ENCODE data around the gene HEATR5A.
A peak's percentile ranks its signal among the peaks of the same experiment; 100 is the strongest.
"Not testable (repeated sequence)": the region's sequence is repeated elsewhere in the genome, so short reads cannot be mapped to it uniquely, and the experiment has no call there.

HEATR5A gene

GRCh38 chr14:31278883-31279282 lies 141.5 kb downstream of the HEATR5A start:
- DNase-seq = no peak

DNA sequence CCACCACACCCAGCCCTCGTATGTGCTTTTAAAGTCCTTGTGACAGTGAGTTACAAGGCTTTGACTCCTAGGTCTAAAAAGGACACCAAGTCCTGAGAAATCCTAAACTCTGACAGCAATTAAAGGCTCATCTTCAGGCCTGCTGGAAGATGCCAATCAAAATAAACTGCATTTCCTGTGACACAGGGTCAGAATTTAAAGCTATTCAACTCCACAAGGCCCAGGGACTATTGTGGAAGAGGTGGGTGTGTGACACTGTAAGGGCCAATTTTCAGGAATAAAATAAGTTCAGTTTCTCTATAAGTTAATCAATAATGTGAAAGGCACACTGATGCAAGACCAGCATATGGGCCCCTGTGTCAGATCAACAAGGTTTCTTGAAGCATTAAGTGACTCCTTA lies 143.3 kb downstream of the HEATR5A start:
- no peak for DNase-seq

DNA sequence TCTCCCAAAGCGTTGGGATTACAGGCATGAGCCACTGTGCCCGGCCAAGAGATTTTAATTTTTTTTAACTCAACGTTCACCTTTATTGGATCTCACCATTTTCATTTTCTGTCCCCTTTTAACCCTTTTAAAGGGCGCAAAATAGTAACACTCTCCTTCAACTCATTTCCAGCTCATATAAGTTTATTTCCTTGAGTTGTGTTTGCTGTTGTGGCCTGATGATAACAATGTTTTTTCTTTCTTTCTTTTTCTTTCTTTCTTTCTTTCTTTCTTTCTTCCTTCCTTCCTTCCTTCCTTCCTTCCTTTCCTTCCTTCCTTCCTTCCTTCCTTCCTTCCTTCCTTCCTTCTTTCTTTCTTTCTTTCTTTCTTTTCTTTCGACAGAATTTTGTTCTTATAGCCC lies 143.9 kb downstream of the HEATR5A start:
- DNase-seq = not testable (repeated sequence)

DNA sequence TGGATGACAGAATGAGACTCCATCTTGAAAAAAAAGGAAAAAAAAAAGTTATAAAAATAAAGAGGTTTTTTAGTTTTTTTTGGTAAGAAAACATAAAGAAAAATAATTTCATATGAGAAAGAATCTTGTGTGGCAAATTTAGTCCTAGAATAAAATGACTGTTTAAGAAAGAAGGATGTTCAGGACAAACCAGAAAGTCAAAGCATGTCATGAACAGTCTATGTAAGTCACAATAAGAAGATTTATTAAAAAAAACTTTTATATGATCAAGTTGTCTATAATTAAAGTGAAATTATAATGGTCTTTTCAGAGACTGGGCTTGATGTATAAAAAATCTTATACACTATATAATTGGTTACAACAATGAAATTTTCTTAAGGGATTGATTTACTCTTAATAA lies 144.6 kb downstream of the HEATR5A start:
- DNase-seq = no peak

GRCh38 chr14:31271648-31272047 lies 148.7 kb downstream of the HEATR5A start:
- DNase-seq = no peak

DNA sequence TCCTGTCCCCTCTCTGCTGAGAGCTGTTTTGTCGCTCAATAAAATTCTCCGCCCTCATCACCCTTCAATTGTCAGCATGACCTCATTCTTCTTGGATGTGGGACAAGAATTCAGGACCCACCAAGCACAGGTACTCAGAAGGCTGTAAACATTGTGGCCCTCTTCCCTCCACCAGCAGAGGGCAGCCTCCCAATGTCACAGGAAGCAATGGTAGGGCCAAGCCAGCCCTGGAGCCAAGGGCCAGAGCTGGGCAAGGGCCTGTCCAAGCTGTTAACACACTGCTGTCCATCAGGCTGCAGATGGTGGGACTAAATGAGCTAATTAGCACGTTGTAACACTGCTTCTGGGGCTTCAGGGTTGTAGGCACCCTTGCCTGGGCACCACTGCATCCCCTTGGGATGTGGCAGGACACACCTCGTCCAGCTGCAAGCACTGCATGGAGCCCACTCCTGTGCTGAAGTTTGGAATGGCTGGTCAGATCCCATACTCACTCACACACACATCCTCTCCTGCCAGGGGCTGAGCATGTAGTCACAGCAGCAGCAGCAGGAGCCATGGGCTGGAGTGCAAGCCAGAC lies 150.1 kb downstream of the HEATR5A start:
- DNase-seq = no peak

DNA sequence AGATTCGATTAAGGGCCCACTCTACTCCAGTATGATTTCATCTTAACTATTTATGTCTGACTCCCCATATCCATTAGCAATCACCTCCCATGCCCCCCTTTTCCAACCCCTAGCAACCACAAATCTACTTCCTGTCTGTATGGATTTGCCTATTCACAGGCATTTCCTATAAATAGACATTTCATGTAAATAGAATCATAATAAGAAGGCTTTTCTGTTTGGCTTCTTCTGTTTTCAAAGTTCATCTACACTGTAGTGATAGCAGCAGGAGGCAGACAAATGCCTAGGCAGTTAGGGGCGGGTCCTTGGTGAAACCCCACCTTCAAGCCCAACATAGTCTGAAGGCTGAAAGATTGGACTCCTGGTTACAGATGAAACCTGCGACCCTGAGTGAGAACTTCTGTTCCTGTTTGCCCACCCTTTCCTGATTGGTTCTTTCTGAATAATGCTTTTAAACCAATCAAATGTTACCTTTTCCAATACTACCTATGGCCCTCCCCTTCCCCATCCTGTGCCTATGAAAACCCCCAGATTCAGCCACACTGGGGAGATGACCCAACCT lies 150.6 kb downstream of the HEATR5A start:
- no peak for DNase-seq

DNA sequence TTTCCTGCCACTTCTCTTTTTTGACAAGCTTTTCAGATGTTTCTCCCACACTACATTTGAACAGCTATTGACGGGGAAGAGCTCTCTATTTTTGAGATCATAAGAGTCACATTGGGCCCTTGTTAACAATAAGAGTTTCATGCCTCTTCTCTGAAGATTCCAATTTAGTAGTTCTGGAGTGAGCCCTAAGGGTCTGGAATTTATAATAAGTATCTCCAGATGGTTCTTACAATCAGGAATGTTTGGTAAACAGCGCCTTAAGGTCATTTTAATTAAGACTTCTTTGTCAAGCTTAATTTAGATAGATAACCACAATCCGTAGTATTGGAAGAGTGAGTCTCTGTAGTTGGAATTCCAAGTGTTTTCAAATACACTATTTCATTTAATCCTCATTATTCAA lies 152.1 kb downstream of the HEATR5A start:
- DNase-seq = no peak

DNA sequence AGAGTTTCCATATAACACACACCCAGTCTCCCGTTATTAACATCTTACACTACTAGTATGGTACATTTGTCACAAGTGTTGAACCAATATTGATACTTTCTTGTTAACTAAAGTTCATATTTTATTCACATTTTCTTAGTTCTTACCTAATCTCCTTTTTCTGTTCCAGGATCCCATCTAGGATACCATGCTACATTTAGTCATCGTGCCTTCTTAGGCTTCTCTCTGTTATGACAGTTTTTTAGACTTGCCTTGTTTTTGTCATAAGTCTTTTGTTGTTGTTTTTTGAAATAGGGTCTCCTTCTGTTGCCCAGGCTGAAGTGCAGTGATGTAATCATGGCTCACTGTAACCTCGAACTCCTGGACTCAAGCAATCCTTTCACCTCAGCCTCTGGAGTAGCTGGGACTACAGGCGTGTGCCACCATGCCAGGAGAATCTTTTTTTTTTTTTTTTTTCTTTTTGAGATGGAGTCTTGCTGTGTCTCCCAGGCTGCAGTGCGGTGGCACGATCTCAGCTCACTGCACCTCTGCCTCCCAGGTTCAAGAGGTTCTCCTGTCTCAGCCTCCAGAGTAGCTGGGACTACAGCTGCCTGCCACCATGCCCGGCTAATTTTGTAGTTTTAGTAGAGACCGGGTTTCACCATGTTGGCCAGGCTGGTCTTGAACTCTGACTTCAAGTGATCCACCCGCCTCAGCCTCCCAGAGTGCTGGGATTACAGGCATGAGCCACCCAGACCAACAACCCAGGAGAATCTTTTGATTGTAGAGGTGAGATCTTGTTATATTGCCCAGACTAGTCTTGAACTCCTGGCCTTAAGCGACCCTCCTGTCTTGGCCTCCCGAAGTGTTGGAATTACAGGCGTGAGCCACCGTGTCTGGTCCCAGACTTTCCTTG lies 153.7 kb downstream of the HEATR5A start:
- DNase-seq = no peak

DNA sequence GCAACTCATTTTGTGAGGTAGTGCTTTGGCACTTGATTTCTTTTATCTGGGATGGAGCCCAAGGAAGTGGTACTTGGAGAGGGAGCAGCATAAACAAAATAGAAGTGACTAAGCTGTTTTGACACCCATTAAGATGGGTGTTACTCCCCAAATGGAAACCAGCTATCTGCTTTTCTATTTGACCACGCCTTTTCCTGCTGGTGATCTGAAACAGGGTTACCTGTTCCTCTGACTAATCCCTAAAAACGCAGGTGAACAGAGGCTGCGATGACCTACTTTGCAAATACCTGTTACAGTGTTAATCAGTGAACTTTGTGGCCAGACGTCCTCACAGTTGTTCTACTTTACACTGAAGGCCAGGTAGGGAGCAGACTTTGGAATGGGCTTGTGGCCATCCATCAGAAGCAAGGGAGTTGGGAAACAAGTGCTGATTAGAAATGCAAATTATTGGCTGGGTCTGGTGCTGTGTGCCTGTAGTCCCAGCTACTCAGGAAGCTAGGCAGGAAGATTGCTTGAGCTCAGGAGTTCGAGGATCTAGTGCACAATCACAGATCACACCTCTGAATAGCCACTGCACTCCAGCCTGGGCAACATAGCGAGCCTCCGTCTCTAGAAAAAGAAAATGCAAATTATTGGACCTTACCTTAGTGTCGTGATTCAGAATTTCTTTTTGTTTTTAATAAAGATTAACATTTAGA lies 154.5 kb downstream of the HEATR5A start:
- DNase-seq = no peak

DNA sequence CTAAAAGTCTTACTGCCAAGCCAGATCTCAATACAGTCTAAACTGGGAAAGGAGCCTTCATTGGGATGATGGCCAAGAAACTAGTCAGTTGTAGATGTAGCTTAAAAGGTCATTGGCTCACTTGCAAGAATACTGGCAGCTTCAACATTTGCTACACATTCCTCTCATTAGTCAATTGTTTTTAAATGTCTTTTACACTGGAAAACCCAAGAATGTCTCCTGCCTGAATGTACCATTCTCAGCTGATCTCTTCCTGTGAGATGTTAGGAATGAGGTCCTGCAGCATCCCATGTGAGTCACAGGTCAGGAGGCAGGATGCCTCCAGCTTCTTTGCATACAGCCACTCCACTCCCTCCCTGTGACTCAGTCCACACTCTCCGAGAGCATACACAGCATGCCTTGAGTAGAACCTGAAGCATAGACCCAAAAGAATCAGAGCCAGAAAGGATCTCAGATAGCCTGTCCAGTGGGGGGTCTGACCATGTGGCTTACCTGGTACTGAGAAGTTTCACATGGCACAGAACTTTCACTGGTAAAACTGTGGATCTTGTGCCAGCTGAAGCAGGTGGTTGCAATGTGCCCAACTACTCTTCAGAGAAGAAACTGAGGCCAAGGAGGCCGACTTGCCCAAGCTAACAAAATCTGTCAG lies 156.7 kb downstream of the HEATR5A start:
- peak; percentile 28 for DNase-seq

DNA sequence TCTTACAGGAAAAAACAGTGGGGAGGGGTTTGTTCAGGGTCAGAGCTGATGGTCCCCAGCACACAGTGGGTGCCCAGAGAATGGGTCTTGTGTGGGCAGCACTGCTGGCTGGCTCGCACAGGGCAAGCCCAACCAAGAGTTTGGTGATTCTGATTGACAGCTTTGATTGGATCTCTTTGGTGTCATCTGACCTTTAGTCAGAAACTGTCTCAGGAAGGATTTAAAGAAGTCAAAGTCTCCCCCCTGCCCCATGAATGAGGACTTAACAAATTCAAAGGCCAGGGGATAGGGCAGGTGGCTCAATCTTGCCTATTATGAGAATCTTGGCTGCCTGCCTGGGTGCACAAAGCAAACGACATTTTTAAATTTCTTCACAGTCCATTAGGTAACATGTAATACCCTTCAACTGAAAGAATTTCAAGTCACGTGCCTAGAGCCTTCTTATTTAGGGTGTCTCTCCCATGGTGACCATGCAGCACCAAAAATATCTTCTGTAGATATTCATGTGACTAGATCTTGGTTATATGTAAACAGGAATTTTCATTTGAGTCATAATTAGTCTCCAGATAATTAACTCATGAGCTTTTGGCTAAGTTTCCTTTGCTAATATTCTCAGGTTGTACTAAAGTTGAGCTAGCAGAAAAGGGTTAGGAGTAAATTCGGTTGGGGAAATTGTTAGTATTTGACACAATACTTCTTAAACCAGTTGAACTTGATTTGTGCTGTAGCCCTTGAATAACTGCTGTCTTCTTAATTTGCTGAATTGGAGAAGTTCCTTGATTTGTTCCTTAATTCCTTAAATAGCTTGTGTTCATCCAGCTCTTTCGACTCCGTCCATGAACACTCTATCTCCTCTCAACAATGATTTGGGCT lies 158.3 kb downstream of the HEATR5A start:
- no peak for DNase-seq

- DNase-seq = no peak
Observed at GRCh38 chr14:31261523-31261858, 158.9 kb downstream of the HEATR5A start.

GRCh38 chr14:31259040-31259435 lies 161.3 kb downstream of the HEATR5A start:
- DNase-seq = not testable (repeated sequence)

- no peak for DNase-seq
Observed at GRCh38 chr14:31258427-31259039, 161.8 kb downstream of the HEATR5A start.

GRCh38 chr14:31257554-31258426 lies 162.6 kb downstream of the HEATR5A start:
- DNase-seq = not testable (repeated sequence)

GRCh38 chr14:31257244-31257553 lies 163.2 kb downstream of the HEATR5A start:
- DNase-seq = no peak

GRCh38 chr14:31256534-31257243 lies 163.7 kb downstream of the HEATR5A start:
- no peak for DNase-seq

DNA sequence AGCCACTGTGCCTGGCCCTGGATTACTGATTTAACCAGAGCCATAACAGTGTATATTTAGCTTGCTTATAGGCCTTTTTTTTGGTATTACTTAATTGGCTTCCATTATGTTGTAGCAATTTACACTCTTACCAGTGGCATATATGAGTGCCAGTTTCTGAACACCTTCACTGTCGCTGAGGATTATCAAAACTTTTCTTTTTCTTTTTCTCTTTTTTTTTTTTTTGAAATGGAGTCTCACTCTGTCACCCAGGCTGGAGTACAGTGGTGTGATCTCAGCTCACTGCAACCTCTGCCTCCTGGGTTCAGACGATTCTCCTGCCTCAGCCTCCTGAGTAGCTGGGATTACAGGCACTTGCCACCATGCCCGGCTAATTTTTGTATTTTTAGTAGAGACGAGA lies 164.4 kb downstream of the HEATR5A start:
- not testable (repeated sequence) for DNase-seq

DNA sequence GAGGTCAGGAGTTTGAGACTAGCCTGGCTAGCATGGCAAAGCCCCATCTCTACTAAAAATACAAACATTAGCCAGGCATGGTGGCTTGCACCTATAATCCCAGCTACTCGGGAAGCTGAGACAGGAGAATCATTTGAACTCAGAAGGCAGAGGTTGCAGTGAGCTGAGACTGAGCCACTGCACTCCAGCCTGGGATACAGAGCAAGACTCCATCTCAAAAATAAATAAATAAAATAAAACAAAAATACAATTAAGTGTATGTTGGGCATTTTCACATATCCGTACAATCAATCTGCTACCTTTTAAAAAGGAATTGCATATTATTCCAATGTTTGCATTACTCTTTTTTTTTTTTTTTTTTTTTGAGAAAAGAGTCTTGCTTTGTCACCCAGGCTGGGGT lies 165.1 kb downstream of the HEATR5A start:
- no peak for DNase-seq

Measured in 8988T (cell line).